Endothelial cell of umbilical vein (primary cell): ENCODE measurements around the gene CMTR1.

Experiments
- CTCF ChIP-seq, 2 donors: IDR thresholded peaks; 1 replicate in 1 of 2; 2 replicates in 1 of 2; pipeline ENCODE4 v1.5.1; 2011; ENCODE audit warnings: low read length in 2 of 2, mild to moderate bottlenecking in 2 of 2, moderate library complexity in 2 of 2, control low read depth in 1 of 2, inconsistent platforms in 1 of 2, low read depth in 1 of 2; ENCODE audit not compliant: insufficient read depth in 1 of 2; ENCODE audit errors: extremely low read depth in 1 of 2
- EZH2 ChIP-seq: IDR thresholded peaks from 2 replicates; pipeline ENCODE4 v1.6.1; 2012; ENCODE audit warnings: borderline replicate concordance, low read depth, mild to moderate bottlenecking, moderate library complexity, low read length, inconsistent platforms; ENCODE audit not compliant: severe bottlenecking

DNA sequence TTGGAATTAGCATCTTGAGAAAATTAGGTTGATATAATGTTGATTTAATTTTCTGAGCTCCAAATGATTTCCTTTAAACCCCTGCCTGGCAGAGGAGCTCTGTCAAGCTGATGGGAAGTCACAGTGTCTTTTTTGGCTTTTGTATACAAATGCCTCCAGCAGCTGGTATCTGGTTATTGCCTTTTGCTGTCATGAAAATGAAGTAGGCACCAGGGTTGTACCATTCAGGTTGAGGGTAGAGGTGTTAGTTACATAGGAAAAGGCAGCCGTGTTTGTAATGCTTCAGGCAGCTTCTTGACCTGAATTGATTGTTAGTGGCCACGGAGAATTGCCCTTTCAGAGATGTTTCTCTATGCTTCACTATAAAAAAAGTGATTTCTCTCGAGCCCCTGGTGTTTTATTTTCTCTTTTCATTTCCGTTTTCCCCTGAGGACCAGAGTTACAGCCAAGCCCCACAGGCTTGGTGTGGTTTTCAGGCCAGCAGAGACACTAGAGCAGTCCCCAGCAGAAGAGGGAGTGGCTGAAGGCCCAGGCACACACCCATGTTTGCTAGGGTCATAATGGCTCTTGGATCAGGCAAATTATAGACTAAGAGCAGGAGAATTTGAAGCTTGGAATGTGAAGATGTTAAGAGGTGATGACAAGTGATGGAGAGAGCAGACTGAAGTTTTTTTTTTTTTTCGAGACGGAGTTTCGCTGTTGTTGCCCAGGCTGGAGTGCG is 21.6 kb downstream of the CMTR1 start:
- TF ChIP-seq EZH2 (no peak), CTCF (IDR thresholded peaks at IDR 0.05; ENCODE audit: extremely low read depth in 1 of 2, insufficient read depth in 1 of 2, low read depth in 1 of 2, low read length in 2 of 2) (no peak)
